HEK293 (cell line): Measurements from ENCODE around the gene MYO5B.

ENCODE experiments used
- CTCF ChIA-PET: fragments of 350-600 bp; formaldehyde crosslinking; extraction: SDS; loops from one replicate; lab custom pipeline; 2021; ENCODE audit warnings: antibody characterized with exemption; lab: Yijun Ruan, JAX
- POLR2A ChIA-PET: fragments of 300-600 bp; formaldehyde crosslinking; extraction: SDS; loops from one replicate; lab custom pipeline; 2020; ENCODE audit warnings: antibody characterized with exemption, inconsistent platforms; lab: Yijun Ruan, JAX
- H3K27ac ChIP-seq: fragments of 200-500 bp; sonication (Bioruptor generic); 2 replicates; pipeline ENCODE4 v1.5.1; 2014; ENCODE audit warnings: low read depth, low read length, control low read depth, inconsistent platforms; ENCODE audit errors: extremely low read depth
- H3K36me3 ChIP-seq, 2 experiments: fragments of 200-500 bp in 1 of 2; sonication (Bioruptor generic) in 1 of 2; 1 replicate in 1 of 2; 2 replicates in 1 of 2; pipeline ENCODE4 v1.5.1; 2014 to 2017; ENCODE audit warnings: inconsistent platforms in 2 of 2, low read length in 2 of 2; ENCODE audit not compliant: control insufficient read depth in 2 of 2, insufficient read depth in 1 of 2
- H3K4me1 ChIP-seq: fragments of 200-500 bp; sonication (Bioruptor generic); 2 replicates; pipeline ENCODE4 v1.5.1; 2014; ENCODE audit warnings: mild to moderate bottlenecking, low read length, inconsistent platforms; ENCODE audit not compliant: control insufficient read depth, insufficient read depth
- H3K4me3 ChIP-seq: 2 replicates; pipeline ENCODE4 v1.5.1; 2011; ENCODE audit warnings: low read depth, mild to moderate bottlenecking, control low read depth, low read length, moderate library complexity
- H3K9me3 ChIP-seq: fragments of 200-500 bp; sonication (Bioruptor generic); 2 replicates; pipeline ENCODE4 v1.5.1; 2014; ENCODE audit warnings: low read depth, low read length, inconsistent platforms; ENCODE audit not compliant: control insufficient read depth, insufficient read depth
- EGR2 ChIP-seq: fragments of 450-650 bp; formaldehyde crosslinking; IDR thresholded peaks from 2 replicates; pipeline ENCODE4 v1.5.1; 2016; ENCODE audit warnings: low read depth, missing biosample characterization, missing genetic modification characterization
- KLF1 ChIP-seq: fragments of 450-650 bp; formaldehyde crosslinking; IDR thresholded peaks from 2 replicates; pipeline ENCODE4 v1.5.1; 2016; ENCODE audit warnings: missing biosample characterization, missing genetic modification characterization
- PRDM10 ChIP-seq: fragments of 450-650 bp; formaldehyde crosslinking; IDR thresholded peaks from 2 replicates; pipeline ENCODE4 v1.5.1; 2016; ENCODE audit warnings: missing biosample characterization, missing genetic modification characterization
- ZBTB21 ChIP-seq: fragments of 450-650 bp; formaldehyde crosslinking; IDR thresholded peaks from 2 replicates; pipeline ENCODE4 v1.5.1; 2017; ENCODE audit warnings: missing biosample characterization, missing genetic modification characterization
- ZBTB48 ChIP-seq: fragments of 450-650 bp; formaldehyde crosslinking; IDR thresholded peaks from 2 replicates; pipeline ENCODE4 v1.5.1; 2016; ENCODE audit warnings: missing biosample characterization, missing genetic modification characterization
- ZFHX2 ChIP-seq: fragments of 450-650 bp; formaldehyde crosslinking; conservative IDR thresholded peaks from 2 replicates; pipeline ENCODE4 v1.5.1; 2016; ENCODE audit warnings: missing biosample characterization, missing genetic modification characterization
- ZFP69B ChIP-seq: fragments of 450-650 bp; formaldehyde crosslinking; IDR thresholded peaks from 2 replicates; pipeline ENCODE4 v1.5.1; 2016; ENCODE audit warnings: missing biosample characterization, missing genetic modification characterization
- ZNF10 ChIP-seq: fragments of 450-650 bp; formaldehyde crosslinking; IDR thresholded peaks from 2 replicates; pipeline ENCODE4 v1.5.1; 2017; ENCODE audit warnings: missing biosample characterization, missing genetic modification characterization
- ZNF138 ChIP-seq: fragments of 450-650 bp; formaldehyde crosslinking; IDR thresholded peaks from 2 replicates; pipeline ENCODE4 v1.5.1; 2016; ENCODE audit warnings: missing biosample characterization, missing genetic modification characterization, borderline replicate concordance
- ZNF202 ChIP-seq: fragments of 450-650 bp; formaldehyde crosslinking; IDR thresholded peaks from 2 replicates; pipeline ENCODE4 v1.5.1; 2016; ENCODE audit warnings: missing biosample characterization, missing genetic modification characterization, borderline replicate concordance
- ZNF302 ChIP-seq: fragments of 450-650 bp; formaldehyde crosslinking; IDR thresholded peaks from 2 replicates; pipeline ENCODE4 v1.5.1; 2016; ENCODE audit warnings: missing biosample characterization, missing genetic modification characterization, low read depth
- ZNF488 ChIP-seq: fragments of 450-650 bp; formaldehyde crosslinking; IDR thresholded peaks from 2 replicates; pipeline ENCODE4 v1.5.1; 2016; ENCODE audit warnings: missing biosample characterization, missing genetic modification characterization
- ZNF501 ChIP-seq: fragments of 450-650 bp; formaldehyde crosslinking; IDR thresholded peaks from 2 replicates; pipeline ENCODE4 v1.5.1; 2016; ENCODE audit warnings: missing biosample characterization, missing genetic modification characterization
- ZNF677 ChIP-seq: fragments of 450-650 bp; IDR thresholded peaks from 2 replicates; pipeline ENCODE4 v1.5.0; 2018; ENCODE audit warnings: missing biosample characterization, mild to moderate bottlenecking, missing genetic modification characterization, moderate library complexity
- ZNF776 ChIP-seq: fragments of 450-650 bp; formaldehyde crosslinking; IDR thresholded peaks from 2 replicates; pipeline ENCODE4 v1.5.0; 2017; ENCODE audit warnings: missing biosample characterization, missing genetic modification characterization, borderline replicate concordance
- TF ChIP-seq, protein P1 (sequence below): fragments of 450-650 bp; formaldehyde crosslinking; IDR thresholded peaks from 2 replicates; pipeline ENCODE4 v1.5.1; 2016; ENCODE audit warnings: missing biosample characterization, missing genetic modification characterization
- TF ChIP-seq, protein P2 (sequence below): fragments of 450-650 bp; formaldehyde crosslinking; IDR thresholded peaks from 2 replicates; pipeline ENCODE4 v1.5.1; 2017; ENCODE audit warnings: missing biosample characterization, missing genetic modification characterization

Gene MYO5B

DNA sequence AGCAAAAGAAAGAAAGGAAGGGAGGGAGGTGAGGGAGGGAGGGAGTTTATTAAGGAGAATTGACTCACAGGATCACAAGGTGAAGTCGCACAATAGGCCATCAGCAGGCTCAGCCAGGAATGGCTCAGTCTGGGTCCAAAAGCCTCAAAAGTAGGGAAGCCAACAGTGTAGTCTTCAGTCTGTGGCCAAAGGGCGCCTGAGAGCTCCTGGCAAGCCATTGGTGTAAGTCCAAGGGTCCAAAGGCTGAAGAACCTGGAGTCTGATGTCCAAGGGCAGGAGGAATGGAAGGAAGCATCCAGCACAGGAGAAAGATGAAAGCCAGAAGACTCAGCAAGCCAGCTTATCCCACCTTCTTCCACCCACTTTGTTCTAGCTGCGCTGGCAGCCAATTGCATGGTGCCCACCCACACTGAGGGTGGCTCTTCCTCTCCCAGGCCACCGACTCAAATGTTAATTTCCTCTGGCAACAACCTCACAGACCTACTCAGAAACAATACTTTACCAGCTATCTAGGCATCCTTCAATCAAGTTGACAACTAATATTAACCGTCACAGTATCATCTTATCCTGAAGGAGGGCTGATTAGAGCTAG, 375.8 kb downstream of the MYO5B start:
- Histone ChIP-seq H3K4me3 (no peak overlapping the region), H3K4me1 (no peaks in the 10 kb centered on the region)
- no peak for TF ChIP-seq ZBTB48 (tag by site-specific recombination)
- peak; percentile 97 for TF ChIP-seq ZFHX2
- peak; percentile 95 for TF ChIP-seq EGR2 (tag by site-specific recombination)
- TF ChIP-seq, all 188 proteins: peak for 2
- POLR2A ChIA-PET, result interaction anchor here (1.2 kb wide), 1 partner anchor 332 kb away, joined by 3 read pairs; the partner anchor contains the start of gene C18orf32
- Histone ChIP-seq H3K27ac (no peak overlapping the region), H3K9me3 (no peaks in the 10 kb centered on the region), H3K36me3 (no peaks in the 10 kb centered on the region; a peak in 1 of 3 replicates)
- CTCF ChIA-PET, result interaction anchor here (0.6 to 1.5 kb wide), 2 partner anchors 39 to 166 kb away, joined by 3 read pairs; no protein-coding TSS in a partner anchor

- H3K36me3 ChIP-seq, result no peaks in the 10 kb centered on the region; a peak in 1 of 3 replicates
- no peaks in the 10 kb centered on the region for H3K9me3 ChIP-seq
- CTCF ChIA-PET, result interaction anchor here (0.9 to 1.5 kb wide), 3 partner anchors 9 to 539 kb away, joined by 3 to 4 read pairs (median 3); no protein-coding TSS in a partner anchor
- TF ChIP-seq KLF1 (tag by site-specific recombination) (peak; percentile 36; the same call in 1 of the 2 replicates), ZNF10 (0 out of 2 replicates have a peak, but pooled peaks have one; percentile 18), ZFP69B (tag by site-specific recombination) (no peak)
- TF ChIP-seq, all 188 proteins: peak for 2
- Histone ChIP-seq H3K4me1 (no peaks in the 10 kb centered on the region), H3K4me3 (no peak overlapping the region), H3K27ac (no peak overlapping the region)
- POLR2A ChIA-PET, result interaction anchor here (0.6 kb wide), 2 partner anchors 11 to 261 kb away, joined by 3 to 10 read pairs; no protein-coding TSS in a partner anchor
Measured at GRCh38 chr18:49817947-49818346, 377.0 kb downstream of the MYO5B start.

DNA sequence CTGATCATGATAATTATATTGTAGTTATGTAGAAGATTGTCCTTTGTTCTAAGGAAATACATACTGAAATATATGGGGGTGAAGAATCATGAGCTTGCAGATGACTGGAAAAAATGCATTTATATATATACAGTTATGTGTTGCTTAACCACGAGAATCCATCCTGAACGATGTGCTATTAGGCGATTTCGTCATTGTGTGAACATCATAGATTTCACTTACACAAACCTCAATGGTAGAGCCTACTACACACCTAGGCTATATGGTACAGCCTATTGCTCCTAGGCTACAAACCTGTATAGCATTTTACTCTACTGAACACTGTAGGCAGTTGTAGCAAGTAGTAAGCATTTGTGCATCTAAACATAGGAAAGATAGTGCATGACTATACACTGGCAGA, 379.0 kb downstream of the MYO5B start:
- ChIA-PET POLR2A (no interaction called here), CTCF (no interaction called here)
- no peaks in the 10 kb centered on the region; a peak in 1 of 3 replicates for H3K36me3 ChIP-seq
- H3K4me1 ChIP-seq, result peaks cover 14% of the 10 kb centered on the region
- no peak overlapping the region for H3K27ac ChIP-seq
- TF ChIP-seq ZNF202 (tag by site-specific recombination), result no peak
- TF ChIP-seq PRDM10 (tag by site-specific recombination), result peak; percentile 94
- no peaks in the 10 kb centered on the region for H3K9me3 ChIP-seq
- no peak overlapping the region for H3K4me3 ChIP-seq

DNA sequence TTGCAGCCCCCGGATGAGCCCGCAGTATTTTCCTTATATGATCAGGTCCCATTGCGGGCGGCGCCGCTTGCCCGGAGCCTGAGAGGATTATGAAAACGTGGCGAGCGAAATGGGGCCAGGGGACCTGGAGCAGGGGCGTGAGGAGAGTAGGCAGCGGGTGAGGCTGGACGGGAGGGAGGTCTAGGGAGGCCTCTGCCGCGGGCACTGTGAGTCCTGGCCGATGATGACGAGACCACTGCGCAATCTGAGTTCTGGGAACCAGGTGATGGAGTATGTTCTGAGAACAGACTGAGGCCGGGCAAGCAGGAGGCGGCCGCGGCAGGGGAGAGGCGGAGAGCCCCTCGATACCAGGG, 380.8 kb downstream of the MYO5B start:
- peaks cover 22% of the 10 kb centered on the region for H3K4me1 ChIP-seq
- H3K9me3 ChIP-seq, result no peaks in the 10 kb centered on the region
- CTCF ChIA-PET, result interaction anchor here (1.1 kb wide), 1 partner anchor 44 kb away, joined by 4 read pairs; no protein-coding TSS in a partner anchor
- POLR2A ChIA-PET, result interaction anchor here (0.6 to 1.0 kb wide), 4 partner anchors 20 to 327 kb away, joined by 3 to 12 read pairs (median 4); no protein-coding TSS in a partner anchor
- no peaks in the 10 kb centered on the region; a peak in 1 of 3 replicates for H3K36me3 ChIP-seq
- H3K4me3 ChIP-seq, result peak overlapping the region; percentile 76
- H3K27ac ChIP-seq, result peak overlapping the region; percentile 96; the same call in 1 of the 2 replicates
- TF ChIP-seq ZNF138 (tag by site-specific recombination), result no peak
- TF ChIP-seq ZNF302 (tag by site-specific recombination), result no peak
- no peak for TF ChIP-seq ZBTB21 (tag by site-specific recombination)
- TF ChIP-seq ZNF501 (tag by site-specific recombination), result peak; percentile 5; the same call in 1 of the 2 replicates
- TF ChIP-seq, protein P1, sequence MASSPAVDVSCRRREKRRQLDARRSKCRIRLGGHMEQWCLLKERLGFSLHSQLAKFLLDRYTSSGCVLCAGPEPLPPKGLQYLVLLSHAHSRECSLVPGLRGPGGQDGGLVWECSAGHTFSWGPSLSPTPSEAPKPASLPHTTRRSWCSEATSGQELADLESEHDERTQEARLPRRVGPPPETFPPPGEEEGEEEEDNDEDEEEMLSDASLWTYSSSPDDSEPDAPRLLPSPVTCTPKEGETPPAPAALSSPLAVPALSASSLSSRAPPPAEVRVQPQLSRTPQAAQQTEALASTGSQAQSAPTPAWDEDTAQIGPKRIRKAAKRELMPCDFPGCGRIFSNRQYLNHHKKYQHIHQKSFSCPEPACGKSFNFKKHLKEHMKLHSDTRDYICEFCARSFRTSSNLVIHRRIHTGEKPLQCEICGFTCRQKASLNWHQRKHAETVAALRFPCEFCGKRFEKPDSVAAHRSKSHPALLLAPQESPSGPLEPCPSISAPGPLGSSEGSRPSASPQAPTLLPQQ (tag by site-specific recombination), result no peak; the same call in 1 of the 2 replicates
- TF ChIP-seq ZNF677 (tag by site-specific recombination), result no peak
- no peak for TF ChIP-seq ZNF776 (tag by site-specific recombination)
- TF ChIP-seq, protein P2, sequence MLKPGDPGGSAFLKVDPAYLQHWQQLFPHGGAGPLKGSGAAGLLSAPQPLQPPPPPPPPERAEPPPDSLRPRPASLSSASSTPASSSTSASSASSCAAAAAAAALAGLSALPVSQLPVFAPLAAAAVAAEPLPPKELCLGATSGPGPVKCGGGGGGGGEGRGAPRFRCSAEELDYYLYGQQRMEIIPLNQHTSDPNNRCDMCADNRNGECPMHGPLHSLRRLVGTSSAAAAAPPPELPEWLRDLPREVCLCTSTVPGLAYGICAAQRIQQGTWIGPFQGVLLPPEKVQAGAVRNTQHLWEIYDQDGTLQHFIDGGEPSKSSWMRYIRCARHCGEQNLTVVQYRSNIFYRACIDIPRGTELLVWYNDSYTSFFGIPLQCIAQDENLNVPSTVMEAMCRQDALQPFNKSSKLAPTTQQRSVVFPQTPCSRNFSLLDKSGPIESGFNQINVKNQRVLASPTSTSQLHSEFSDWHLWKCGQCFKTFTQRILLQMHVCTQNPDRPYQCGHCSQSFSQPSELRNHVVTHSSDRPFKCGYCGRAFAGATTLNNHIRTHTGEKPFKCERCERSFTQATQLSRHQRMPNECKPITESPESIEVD (tag by site-specific recombination), result no peak
- no peak for TF ChIP-seq ZNF488 (tag by site-specific recombination)
